ENCODE data around the gene PHF5A. TPM values are rescaled to one million over a fixed set of nuclear protein-coding genes. Genes with fewer than 3 reads are reported as not detected.

Gene PHF5A
- total and polyA plus RNA-seq, 2 donors (not counting 1 experiment from before 2014, with no cell fraction given), result 61.5 to 63.3 TPM

- Histone ChIP-seq H3K4me2 (ENCODE audit: extremely low read depth, insufficient read depth, low read length) (no peak overlapping the region), H3K27ac (ENCODE audit: insufficient read depth, low read length) (no peak overlapping the region), H3K9me3 (ENCODE audit: control insufficient read depth, insufficient read depth, low read depth, low read length) (no peaks in the 10 kb centered on the region), H3K4me3 (replicated peaks in 1 of 4; ENCODE audit: control extremely low read depth in 1 of 4, insufficient read depth in 1 of 4, low read depth in 3 of 4, low read length in 4 of 4) (no peak overlapping the region), H3K27me3 (ENCODE audit: control insufficient read depth, insufficient read depth, low read length) (no peaks in the 10 kb centered on the region), H4K20me1 (ENCODE audit: control insufficient read depth, extremely low read depth, insufficient read depth, low read length) (no peaks in the 10 kb centered on the region), H3K4me1 (ENCODE audit: control insufficient read depth, extremely low read depth, insufficient read depth, low read length) (no peaks in the 10 kb centered on the region), H3K9ac (ENCODE audit: insufficient read depth, low read length) (no peak overlapping the region), H2AFZ (ENCODE audit: low read length) (no peak overlapping the region), H3K36me3 (ENCODE audit: control insufficient read depth, insufficient read depth, low read length) (peaks cover 2% of the 10 kb centered on the region), H3K79me2 (ENCODE audit: control insufficient read depth, insufficient read depth, low read length) (no peaks in the 10 kb centered on the region)
- TF ChIP-seq EZH2 (IDR thresholded peaks at IDR 0.05; ENCODE audit: low read length, missing control alignments) (no peak), CTCF (conservative IDR thresholded peaks at IDR 0.05 in 1 of 2, IDR thresholded peaks at IDR 0.05 in 1 of 2; ENCODE audit: low read depth in 1 of 2, low read length in 2 of 2) (no peak)
- no peak for DNase-seq (ENCODE audit: low read depth in 2 of 2)
These were observed 39.1 kb downstream of the PHF5A start for GRCh38 chr22:41429232-41429950.

GRCh38 chr22:41425660-41426365, 42.7 kb downstream of the PHF5A start:
- H3K9ac ChIP-seq (ENCODE audit: insufficient read depth, low read length), result no peak overlapping the region
- no peak overlapping the region for H3K4me3 ChIP-seq (replicated peaks in 1 of 4; ENCODE audit: control extremely low read depth in 1 of 4, insufficient read depth in 1 of 4, low read depth in 3 of 4, low read length in 4 of 4)
- H3K79me2 ChIP-seq (ENCODE audit: control insufficient read depth, insufficient read depth, low read length), result no peaks in the 10 kb centered on the region
- no peak overlapping the region for H3K4me2 ChIP-seq (ENCODE audit: extremely low read depth, insufficient read depth, low read length)
- H4K20me1 ChIP-seq (ENCODE audit: control insufficient read depth, extremely low read depth, insufficient read depth, low read length), result no peaks in the 10 kb centered on the region
- no peaks in the 10 kb centered on the region for H3K4me1 ChIP-seq (ENCODE audit: control insufficient read depth, extremely low read depth, insufficient read depth, low read length)
- DNase-seq (ENCODE audit: low read depth in 2 of 2), result no peak
- no peak overlapping the region for H3K27ac ChIP-seq (ENCODE audit: insufficient read depth, low read length)
- H3K36me3 ChIP-seq (ENCODE audit: control insufficient read depth, insufficient read depth, low read length), result no peaks in the 10 kb centered on the region
- H3K9me3 ChIP-seq (ENCODE audit: control insufficient read depth, insufficient read depth, low read depth, low read length), result no peaks in the 10 kb centered on the region
- TF ChIP-seq EZH2 (IDR thresholded peaks at IDR 0.05; ENCODE audit: low read length, missing control alignments) (no peak), CTCF (conservative IDR thresholded peaks at IDR 0.05 in 1 of 2, IDR thresholded peaks at IDR 0.05 in 1 of 2; ENCODE audit: low read depth in 1 of 2, low read length in 2 of 2) (no peak)
- H3K27me3 ChIP-seq (ENCODE audit: control insufficient read depth, insufficient read depth, low read length), result no peaks in the 10 kb centered on the region
- H2AFZ ChIP-seq (ENCODE audit: low read length), result no peak overlapping the region

GRCh38 chr22:41418717-41419116, 49.8 kb downstream of the PHF5A start:
- no peak for DNase-seq (ENCODE audit: low read depth in 2 of 2)
- Histone ChIP-seq H3K79me2 (ENCODE audit: control insufficient read depth, insufficient read depth, low read length) (no peaks in the 10 kb centered on the region), H3K4me1 (ENCODE audit: control insufficient read depth, extremely low read depth, insufficient read depth, low read length) (peaks cover 8% of the 10 kb centered on the region), H4K20me1 (ENCODE audit: control insufficient read depth, extremely low read depth, insufficient read depth, low read length) (no peaks in the 10 kb centered on the region), H3K4me3 (replicated peaks in 1 of 4; ENCODE audit: control extremely low read depth in 1 of 4, insufficient read depth in 1 of 4, low read depth in 3 of 4, low read length in 4 of 4) (no peak overlapping the region), H3K4me2 (ENCODE audit: extremely low read depth, insufficient read depth, low read length) (no peak overlapping the region), H3K9me3 (ENCODE audit: control insufficient read depth, insufficient read depth, low read depth, low read length) (no peaks in the 10 kb centered on the region), H3K27ac (ENCODE audit: insufficient read depth, low read length) (no peak overlapping the region), H3K9ac (ENCODE audit: insufficient read depth, low read length) (no peak overlapping the region), H3K27me3 (ENCODE audit: control insufficient read depth, insufficient read depth, low read length) (no peaks in the 10 kb centered on the region), H2AFZ (ENCODE audit: low read length) (no peak overlapping the region), H3K36me3 (ENCODE audit: control insufficient read depth, insufficient read depth, low read length) (no peaks in the 10 kb centered on the region)
- TF ChIP-seq EZH2 (IDR thresholded peaks at IDR 0.05; ENCODE audit: low read length, missing control alignments), result no peak
- no peak for TF ChIP-seq CTCF (conservative IDR thresholded peaks at IDR 0.05 in 1 of 2, IDR thresholded peaks at IDR 0.05 in 1 of 2; ENCODE audit: low read depth in 1 of 2, low read length in 2 of 2)

Data from fibroblast of lung (primary cell).